B cell (primary cell): Measurements from ENCODE around the gene CPM.

Experiments used
- CTCF ChIP-seq: fragments of 200-600 bp; IDR thresholded peaks from one replicate; pipeline ENCODE4 v1.8.0; 2022; ENCODE audit warnings: antibody characterized with exemption, mild to moderate bottlenecking
- EZH2 ChIP-seq: IDR thresholded peaks from 2 replicates; pipeline ENCODE4 v1.6.1; 2012; ENCODE audit warnings: borderline replicate concordance, low read depth, mild to moderate bottlenecking, moderate library complexity, low read length; ENCODE audit not compliant: insufficient read depth, poor library complexity, severe bottlenecking

- TF ChIP-seq CTCF: no peak
- TF ChIP-seq EZH2: no peak
Observed at GRCh38 chr12:68970306-68970705, 37.3 kb upstream of the CPM start.
